Endodermal cell (in vitro differentiated cells): Measurements from ENCODE around the gene RIMS4. TPM values are rescaled to one million over a fixed set of nuclear protein-coding genes. Genes with fewer than 3 reads are reported as not detected.
A peak's percentile ranks its signal among the peaks of the same experiment; 100 is the strongest.

ENCODE experiments used
- DNase-seq: peaks from one replicate; pipeline ENCODE4 v3.0.0-alpha.2; 2017
- H3K27ac ChIP-seq: 2 replicates; pipeline ENCODE4 v1.5.1; 2013; ENCODE audit warnings: mild to moderate bottlenecking, low read depth, low read length, moderate library complexity
- H3K27me3 ChIP-seq: 2 replicates; pipeline ENCODE4 v1.6.1; 2013; ENCODE audit warnings: mild to moderate bottlenecking, low read length, moderate library complexity; ENCODE audit not compliant: insufficient read depth, control insufficient read depth, poor library complexity, severe bottlenecking
- H3K36me3 ChIP-seq: 2 replicates; pipeline ENCODE4 v1.7.0; 2013; ENCODE audit warnings: mild to moderate bottlenecking, low read length, moderate library complexity; ENCODE audit not compliant: control insufficient read depth, insufficient read depth
- H3K4me1 ChIP-seq: one replicate; pipeline ENCODE4 v1.7.0; 2013; ENCODE audit warnings: low read length; ENCODE audit not compliant: control insufficient read depth, insufficient read depth
- H3K4me3 ChIP-seq: 2 replicates; pipeline ENCODE4 v1.5.1; 2013; ENCODE audit warnings: mild to moderate bottlenecking, low read length, moderate library complexity
- H3K9ac ChIP-seq: 2 replicates; pipeline ENCODE4 v1.6.1; 2013; ENCODE audit warnings: mild to moderate bottlenecking, low read length, moderate library complexity; ENCODE audit not compliant: poor library complexity, severe bottlenecking; ENCODE audit errors: extremely low read depth
- H3K9me3 ChIP-seq: 2 replicates; pipeline ENCODE4 v1.6.1; 2013; ENCODE audit warnings: mild to moderate bottlenecking, low read length, moderate library complexity; ENCODE audit not compliant: control insufficient read depth
- H3K27ac Mint-ChIP-seq: 2 replicates; pipeline ENCODE4 v1.8.0; 2020; ENCODE audit warnings: mixed read lengths
- H3K27me3 Mint-ChIP-seq: 2 replicates; pipeline ENCODE4 v1.8.0; 2021; ENCODE audit warnings: mild to moderate bottlenecking, mixed read lengths; ENCODE audit not compliant: insufficient read depth
- H3K36me3 Mint-ChIP-seq: 2 replicates; pipeline ENCODE4 v1.8.0; 2020; ENCODE audit warnings: low read depth, mixed read lengths
- H3K4me1 Mint-ChIP-seq: 2 replicates; pipeline ENCODE4 v1.8.0; 2020; ENCODE audit warnings: mixed read lengths
- H3K4me3 Mint-ChIP-seq: 2 replicates; pipeline ENCODE4 v1.8.0; 2020; ENCODE audit warnings: mild to moderate bottlenecking, moderate library complexity, mixed read lengths
- H3K9me3 Mint-ChIP-seq: 2 replicates; pipeline ENCODE4 v1.8.0; 2020; ENCODE audit warnings: mild to moderate bottlenecking, mixed read lengths
- WGBS, 2 experiments: methylation state at CpG; one replicate each; pipeline versions ENCODE4 v1.1.5 to v1.1.7; 2013; ENCODE audit warnings: missing lambda C conversion rate in 2 of 2, mixed read lengths in 1 of 2; ENCODE audit not compliant: insufficient coverage in 1 of 2, insufficient read length in 1 of 2; 5-methylcytosine and 5-hydroxymethylcytosine counted together
- total RNA-seq, 2 donors: library from RNA; stranded (reverse); fragmentation: NEBNext Ultra II Directional in 1 of 2; extraction: Animal tissue kit (Norgen Biotek cat#: 25700) in 1 of 2; gene quantifications; 2 replicates in 1 of 2; 3 replicates in 1 of 2; pipeline ENCODE4 v1.2.1, GENCODE V29; 2021
- TF ChIP-seq, protein P1 (sequence below): fragments of 200-600 bp; sonication (generic); conservative IDR thresholded peaks from 2 replicates; pipeline ENCODE4 v1.5.0; 2021; ENCODE audit warnings: antibody characterized with exemption, mild to moderate bottlenecking

Gene RIMS4
- total RNA-seq, 2 donors from 2014 or later = 4.3 to 13.0 TPM

- DNase-seq = no peak
- Mint-ChIP-seq H3K4me1 (peaks cover 10% of the 10 kb centered on the region), H3K27me3 (peaks cover 25% of the 10 kb centered on the region), H3K36me3 (no peaks in the 10 kb centered on the region), H3K9me3 (no peaks in the 10 kb centered on the region), H3K4me3 (no peak overlapping the region), H3K27ac (no peak overlapping the region)
- H3K9ac ChIP-seq = no peak overlapping the region
- no peaks in the 10 kb centered on the region for H3K4me1 ChIP-seq
- H3K27ac ChIP-seq = no peak overlapping the region
- peaks cover 48% of the 10 kb centered on the region for H3K27me3 ChIP-seq
- no peaks in the 10 kb centered on the region for H3K9me3 ChIP-seq
- H3K4me3 ChIP-seq = no peak overlapping the region
- TF ChIP-seq, protein P1, sequence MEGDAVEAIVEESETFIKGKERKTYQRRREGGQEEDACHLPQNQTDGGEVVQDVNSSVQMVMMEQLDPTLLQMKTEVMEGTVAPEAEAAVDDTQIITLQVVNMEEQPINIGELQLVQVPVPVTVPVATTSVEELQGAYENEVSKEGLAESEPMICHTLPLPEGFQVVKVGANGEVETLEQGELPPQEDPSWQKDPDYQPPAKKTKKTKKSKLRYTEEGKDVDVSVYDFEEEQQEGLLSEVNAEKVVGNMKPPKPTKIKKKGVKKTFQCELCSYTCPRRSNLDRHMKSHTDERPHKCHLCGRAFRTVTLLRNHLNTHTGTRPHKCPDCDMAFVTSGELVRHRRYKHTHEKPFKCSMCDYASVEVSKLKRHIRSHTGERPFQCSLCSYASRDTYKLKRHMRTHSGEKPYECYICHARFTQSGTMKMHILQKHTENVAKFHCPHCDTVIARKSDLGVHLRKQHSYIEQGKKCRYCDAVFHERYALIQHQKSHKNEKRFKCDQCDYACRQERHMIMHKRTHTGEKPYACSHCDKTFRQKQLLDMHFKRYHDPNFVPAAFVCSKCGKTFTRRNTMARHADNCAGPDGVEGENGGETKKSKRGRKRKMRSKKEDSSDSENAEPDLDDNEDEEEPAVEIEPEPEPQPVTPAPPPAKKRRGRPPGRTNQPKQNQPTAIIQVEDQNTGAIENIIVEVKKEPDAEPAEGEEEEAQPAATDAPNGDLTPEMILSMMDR = no peak
- 86 to 96% methylated on average over 4 to 5 of the region's 5 CpGs for WGBS, 2 experiments
- no peaks in the 10 kb centered on the region for H3K36me3 ChIP-seq
Measured at GRCh38 chr20:44799691-44800090, 10.7 kb downstream of the RIMS4 start.

DNA sequence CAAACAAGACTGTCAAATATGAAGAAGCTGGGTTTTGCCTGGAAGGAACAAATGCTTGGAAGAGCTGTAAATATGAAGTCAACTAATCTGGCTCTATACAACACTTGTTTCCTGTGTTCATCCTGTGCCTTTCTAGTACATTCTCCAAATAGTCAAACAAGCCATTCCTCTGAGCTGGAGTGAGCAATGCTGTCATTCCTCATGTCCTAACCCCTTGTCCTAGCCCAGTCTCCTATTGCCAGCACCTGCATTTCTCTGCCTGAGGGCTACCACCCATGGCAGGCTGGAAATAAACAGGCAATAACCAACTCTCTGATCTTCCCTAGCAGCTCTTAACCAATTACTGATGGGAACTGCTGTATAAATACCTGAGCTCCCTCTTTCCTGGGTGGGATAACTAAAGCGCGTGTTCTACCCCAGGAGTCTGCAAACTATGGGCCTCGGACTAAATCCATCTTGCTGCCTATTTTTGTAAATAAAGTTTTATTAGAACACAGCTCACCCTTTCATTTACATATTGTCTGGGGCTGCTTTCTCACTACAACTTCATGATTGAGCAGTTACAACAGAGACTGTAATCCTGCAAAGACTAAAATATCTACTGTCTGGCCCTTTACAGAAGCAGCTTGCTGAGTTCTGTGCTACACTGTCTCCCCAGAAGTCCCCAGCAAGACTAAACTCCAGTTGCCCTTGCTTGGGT is 13.4 kb downstream of the RIMS4 start:
- 89 to 92% methylated on average over 2 to 3 of the region's 3 CpGs for WGBS, 2 experiments
- peaks cover 10% of the 10 kb centered on the region for H3K4me1 Mint-ChIP-seq
- H3K27ac ChIP-seq = no peak overlapping the region
- no peaks in the 10 kb centered on the region for H3K9me3 Mint-ChIP-seq
- no peak overlapping the region for H3K4me3 ChIP-seq
- no peak overlapping the region for H3K9ac ChIP-seq
- H3K36me3 ChIP-seq = no peaks in the 10 kb centered on the region
- TF ChIP-seq, protein P1 = no peak
- H3K27me3 Mint-ChIP-seq = peaks cover 18% of the 10 kb centered on the region
- H3K27me3 ChIP-seq = peaks cover 26% of the 10 kb centered on the region
- no peak overlapping the region for H3K27ac Mint-ChIP-seq
- no peak for DNase-seq
- no peaks in the 10 kb centered on the region for H3K9me3 ChIP-seq
- H3K4me1 ChIP-seq = no peaks in the 10 kb centered on the region
- no peak overlapping the region for H3K4me3 Mint-ChIP-seq
- no peaks in the 10 kb centered on the region for H3K36me3 Mint-ChIP-seq

DNA sequence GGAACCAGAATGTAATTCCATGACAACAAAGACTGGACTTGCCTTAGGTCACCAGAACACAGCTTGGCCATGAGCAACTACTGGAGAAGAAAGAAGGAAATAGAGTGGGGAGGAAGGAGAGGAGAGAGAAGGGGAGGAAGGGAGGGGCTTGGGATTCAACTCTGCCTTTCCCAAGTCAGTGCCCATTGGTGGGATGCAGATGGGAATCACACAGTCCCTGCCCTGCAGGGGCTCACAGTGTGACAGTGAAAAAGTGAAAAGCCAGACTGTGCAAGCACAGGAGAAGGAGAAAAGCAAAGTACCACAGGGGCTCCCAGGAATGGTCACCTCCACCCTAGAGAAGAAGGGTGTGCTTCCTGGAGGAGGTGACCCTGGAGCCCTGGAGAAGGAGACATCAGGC is 14.0 kb downstream of the RIMS4 start:
- TF ChIP-seq, protein P1 = no peak
- H3K27me3 Mint-ChIP-seq = peaks cover 18% of the 10 kb centered on the region
- H3K4me1 ChIP-seq = no peaks in the 10 kb centered on the region
- no peak overlapping the region for H3K27ac ChIP-seq
- no peak overlapping the region for H3K27ac Mint-ChIP-seq
- H3K4me1 Mint-ChIP-seq = peaks cover 10% of the 10 kb centered on the region
- H3K9ac ChIP-seq = no peak overlapping the region
- no peak overlapping the region for H3K4me3 ChIP-seq
- H3K9me3 ChIP-seq = no peaks in the 10 kb centered on the region
- no peaks in the 10 kb centered on the region for H3K9me3 Mint-ChIP-seq
- no peak overlapping the region for H3K4me3 Mint-ChIP-seq
- H3K27me3 ChIP-seq = peaks cover 26% of the 10 kb centered on the region
- peak; percentile 58 for DNase-seq
- no peaks in the 10 kb centered on the region for H3K36me3 Mint-ChIP-seq
- H3K36me3 ChIP-seq = no peaks in the 10 kb centered on the region
